Measurements from ENCODE around the gene TCEANC2.

DNA sequence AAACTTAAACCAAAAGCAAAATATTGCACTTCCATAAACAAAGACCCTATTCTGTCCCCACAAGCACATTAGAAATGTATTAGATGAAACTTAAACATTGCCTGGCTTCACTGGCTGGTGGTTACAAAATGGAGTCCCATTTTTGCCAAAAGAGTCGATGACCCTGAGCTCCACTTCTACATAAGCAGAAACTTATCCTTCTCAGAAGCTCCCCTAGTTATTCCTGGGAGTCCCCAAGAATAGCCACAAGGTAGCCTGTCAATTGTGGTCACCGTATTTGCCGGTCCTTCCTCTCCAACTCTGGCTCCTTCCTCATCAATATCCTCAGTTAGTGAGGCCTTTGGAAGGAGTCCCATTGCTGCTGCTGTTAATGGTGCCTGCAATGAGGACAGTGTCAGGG lies 62.1 kb downstream of the TCEANC2 start:
- TF ChIP-seq, protein P1, sequence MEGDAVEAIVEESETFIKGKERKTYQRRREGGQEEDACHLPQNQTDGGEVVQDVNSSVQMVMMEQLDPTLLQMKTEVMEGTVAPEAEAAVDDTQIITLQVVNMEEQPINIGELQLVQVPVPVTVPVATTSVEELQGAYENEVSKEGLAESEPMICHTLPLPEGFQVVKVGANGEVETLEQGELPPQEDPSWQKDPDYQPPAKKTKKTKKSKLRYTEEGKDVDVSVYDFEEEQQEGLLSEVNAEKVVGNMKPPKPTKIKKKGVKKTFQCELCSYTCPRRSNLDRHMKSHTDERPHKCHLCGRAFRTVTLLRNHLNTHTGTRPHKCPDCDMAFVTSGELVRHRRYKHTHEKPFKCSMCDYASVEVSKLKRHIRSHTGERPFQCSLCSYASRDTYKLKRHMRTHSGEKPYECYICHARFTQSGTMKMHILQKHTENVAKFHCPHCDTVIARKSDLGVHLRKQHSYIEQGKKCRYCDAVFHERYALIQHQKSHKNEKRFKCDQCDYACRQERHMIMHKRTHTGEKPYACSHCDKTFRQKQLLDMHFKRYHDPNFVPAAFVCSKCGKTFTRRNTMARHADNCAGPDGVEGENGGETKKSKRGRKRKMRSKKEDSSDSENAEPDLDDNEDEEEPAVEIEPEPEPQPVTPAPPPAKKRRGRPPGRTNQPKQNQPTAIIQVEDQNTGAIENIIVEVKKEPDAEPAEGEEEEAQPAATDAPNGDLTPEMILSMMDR (IDR thresholded peaks at IDR 0.05), result no peak
- no peak for TF ChIP-seq ZFX (IDR thresholded peaks at IDR 0.05; ENCODE audit: borderline replicate concordance)
